Measurements from ENCODE around the gene METRNL.

Gene METRNL

DNA sequence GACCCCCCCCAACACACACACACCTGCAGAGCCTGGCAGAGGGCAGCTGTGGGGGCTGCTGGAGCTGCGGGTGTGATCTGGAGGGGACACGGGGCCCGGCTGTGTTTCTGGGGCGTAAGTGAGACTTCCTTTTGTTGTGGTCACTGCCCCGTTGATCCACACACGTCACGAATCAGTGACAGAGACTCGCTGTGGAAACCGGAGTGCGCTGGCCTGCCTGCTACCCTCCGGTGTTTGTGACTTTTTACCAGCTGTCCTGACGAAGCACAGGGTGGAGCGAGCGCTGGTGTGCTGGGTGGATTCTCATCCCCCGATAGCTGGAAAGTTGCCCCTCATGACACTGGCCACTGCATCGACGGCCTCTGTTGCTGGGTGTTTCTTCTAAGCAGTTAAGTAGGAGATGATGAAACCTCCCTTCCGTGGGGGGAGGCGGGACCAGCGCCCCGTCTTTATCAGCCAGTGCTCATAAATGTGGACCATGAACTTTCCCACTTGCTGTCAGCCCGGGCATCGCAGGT, 2.3 kb downstream of the METRNL start:
- no peak for DNase-seq

GRCh38 chr17:83082424-83082823, 3.0 kb downstream of the METRNL start:
- no peak for DNase-seq

- no peak for DNase-seq
Measured at GRCh38 chr17:83082909-83083367, 3.5 kb downstream of the METRNL start.

GRCh38 chr17:83083368-83084201, 4.2 kb downstream of the METRNL start:
- DNase-seq: peak; percentile 92

GRCh38 chr17:83084214-83084613, 4.8 kb downstream of the METRNL start:
- no peak for DNase-seq

- no peak for DNase-seq
Measured at GRCh38 chr17:83084621-83085056, 5.2 kb downstream of the METRNL start.

DNA sequence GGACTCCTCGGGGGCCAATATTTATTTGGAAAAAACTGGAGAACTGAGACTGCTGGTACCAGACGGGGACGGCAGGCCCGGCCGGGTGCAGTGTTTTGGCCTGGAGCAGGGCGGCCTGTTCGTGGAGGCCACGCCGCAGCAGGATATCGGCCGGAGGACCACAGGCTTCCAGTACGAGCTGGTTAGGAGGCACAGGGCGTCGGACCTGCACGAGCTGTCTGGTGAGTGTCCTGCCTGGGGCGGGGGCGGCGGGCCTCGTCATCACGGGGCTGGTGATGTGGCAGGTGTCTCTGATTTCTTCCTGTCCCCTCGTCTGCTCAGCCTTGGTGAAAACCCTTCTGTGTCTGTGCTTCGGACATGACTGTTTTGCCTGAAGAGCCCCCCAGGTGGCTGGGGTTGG, 5.7 kb downstream of the METRNL start:
- no peak for DNase-seq

DNA sequence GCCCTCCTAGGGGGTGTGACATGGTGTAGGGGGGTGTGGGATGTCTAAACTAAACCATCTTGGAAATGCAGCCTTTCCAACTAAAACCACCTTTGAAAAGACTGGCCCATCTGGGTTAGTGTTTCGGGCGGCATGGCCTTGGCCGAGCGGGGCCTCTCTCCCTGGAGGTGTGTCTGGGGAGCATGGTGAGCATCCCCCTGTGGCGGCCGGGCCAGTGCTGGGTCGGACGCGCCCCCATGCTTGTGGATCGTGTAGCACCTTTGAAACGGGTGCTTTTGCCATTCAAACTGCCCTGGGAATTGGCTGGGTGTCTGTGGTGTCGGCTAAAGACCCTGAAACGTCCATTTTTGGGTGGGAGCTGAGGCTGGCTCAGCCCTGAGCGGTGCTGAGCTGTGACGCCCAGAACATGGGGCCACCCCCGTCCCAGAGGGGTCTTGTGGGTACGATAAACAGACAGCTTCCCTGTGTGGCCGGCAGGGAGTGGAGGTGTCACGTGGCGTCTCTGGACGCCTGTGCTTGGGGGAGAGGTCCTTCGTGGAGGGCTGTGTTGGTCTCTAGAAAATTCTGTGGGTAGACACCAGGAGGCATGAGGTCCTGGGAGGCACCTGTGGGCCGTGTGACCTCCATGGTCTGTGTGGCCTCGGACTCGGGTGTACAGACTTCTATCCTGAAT, 6.3 kb downstream of the METRNL start:
- DNase-seq: no peak

DNA sequence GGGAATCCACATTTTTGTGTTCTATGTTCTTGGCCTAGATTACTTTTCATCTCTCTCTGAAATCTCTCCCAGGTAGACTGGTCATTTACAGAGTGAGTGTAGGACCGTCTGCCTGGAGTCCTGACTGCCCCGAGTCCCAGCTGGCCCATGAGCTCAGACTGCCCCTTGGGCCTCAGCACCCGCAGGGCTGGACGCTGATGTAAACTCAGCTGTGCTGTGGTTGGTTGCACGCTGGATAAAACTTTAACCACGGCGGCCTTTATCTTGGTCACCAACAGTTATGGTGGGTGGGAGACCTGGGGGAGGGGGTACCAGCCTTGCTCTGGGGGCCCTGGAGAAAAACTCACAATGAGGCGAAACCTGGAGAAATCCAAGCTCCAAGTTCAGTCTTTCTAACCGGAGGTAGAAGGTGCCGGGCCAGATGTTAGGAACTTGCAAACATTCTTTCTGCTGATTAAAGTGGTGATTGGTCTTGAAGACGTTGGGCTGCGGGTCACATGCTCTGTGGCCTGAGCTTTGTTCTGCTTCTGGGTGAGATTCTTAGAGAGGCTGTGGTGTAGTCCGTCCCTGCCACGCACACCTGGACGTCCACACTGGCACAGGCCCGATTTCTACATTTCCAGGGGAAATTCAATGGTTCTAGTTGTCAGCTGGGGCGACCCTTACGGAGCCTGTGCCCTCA, 6.9 kb downstream of the METRNL start:
- no peak for DNase-seq

DNA sequence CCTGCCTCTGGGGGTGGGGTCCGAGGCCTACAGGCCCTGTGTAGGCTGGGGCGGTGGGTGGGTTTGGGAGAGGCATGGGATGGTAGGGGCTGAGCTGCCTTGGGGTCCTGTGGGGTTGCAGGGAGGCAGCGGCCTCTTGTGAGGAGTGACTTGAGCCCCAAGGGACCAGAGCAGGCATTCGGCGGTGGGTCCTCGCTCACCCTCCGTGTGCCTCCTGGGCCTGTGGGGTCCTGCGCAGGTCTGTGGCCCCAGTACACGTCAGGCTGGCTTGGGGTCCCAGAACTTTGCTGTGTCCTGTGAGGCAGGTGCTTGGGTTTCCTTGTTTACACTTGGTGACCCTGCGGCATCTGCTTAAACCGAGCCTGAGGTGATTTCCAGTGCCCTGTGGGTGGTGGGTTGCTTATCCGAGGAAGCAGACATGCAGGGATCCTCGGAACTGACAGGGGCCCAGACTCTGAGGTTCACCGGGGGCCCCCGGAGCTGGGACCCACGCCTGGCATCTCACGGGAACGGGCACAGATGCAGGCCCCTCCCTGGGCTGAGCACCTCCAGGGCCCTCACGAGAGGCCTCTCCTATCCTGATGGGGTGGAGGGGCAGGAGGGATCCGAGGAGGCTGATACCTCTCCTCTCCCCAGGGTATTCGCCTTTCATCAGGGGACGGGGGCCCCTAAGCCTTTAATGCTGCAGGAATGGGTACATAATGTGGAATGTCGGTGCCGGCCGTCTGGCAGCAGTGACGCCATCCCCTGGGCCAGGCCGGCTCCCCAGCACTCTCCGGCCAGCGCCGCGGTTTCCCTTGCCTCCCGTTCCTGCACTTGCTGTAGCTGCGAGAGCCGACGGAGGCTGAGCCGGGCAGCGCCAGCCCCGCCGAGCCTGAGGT, 7.7 kb downstream of the METRNL start:
- DNase-seq: no peak

DNA sequence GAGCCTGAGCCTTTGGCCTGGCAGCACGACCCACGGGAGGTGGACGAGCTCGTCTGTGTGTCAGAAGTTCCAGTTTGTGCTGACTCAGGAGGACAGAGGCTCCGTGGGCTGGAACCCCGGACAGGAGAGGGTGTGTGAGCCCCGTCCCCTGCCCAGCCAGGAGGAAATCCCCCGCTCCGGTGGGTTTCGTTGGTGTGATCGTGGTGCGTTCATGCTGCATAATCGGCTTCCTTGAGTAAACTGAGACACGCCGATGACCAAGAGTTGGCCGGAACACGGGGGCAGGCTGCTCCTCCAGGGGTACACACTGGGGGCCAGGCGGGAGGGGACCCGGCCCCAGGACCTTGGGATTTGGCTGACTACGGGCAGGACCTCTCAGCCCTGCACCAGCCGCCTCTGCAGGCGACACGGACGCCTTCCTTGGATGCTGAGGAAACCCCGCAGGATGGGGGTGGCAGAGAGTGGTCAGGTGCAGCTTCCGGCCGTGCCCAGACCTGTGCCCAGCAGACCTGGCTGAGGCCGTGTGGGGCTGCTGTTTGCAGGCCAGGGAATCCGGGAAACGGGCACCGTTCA, 8.5 kb downstream of the METRNL start:
- no peak for DNase-seq

GRCh38 chr17:83088451-83088850, 9.0 kb downstream of the METRNL start:
- DNase-seq: no peak

- DNase-seq: no peak
Measured at GRCh38 chr17:83088909-83089308, 9.5 kb downstream of the METRNL start.

DNA sequence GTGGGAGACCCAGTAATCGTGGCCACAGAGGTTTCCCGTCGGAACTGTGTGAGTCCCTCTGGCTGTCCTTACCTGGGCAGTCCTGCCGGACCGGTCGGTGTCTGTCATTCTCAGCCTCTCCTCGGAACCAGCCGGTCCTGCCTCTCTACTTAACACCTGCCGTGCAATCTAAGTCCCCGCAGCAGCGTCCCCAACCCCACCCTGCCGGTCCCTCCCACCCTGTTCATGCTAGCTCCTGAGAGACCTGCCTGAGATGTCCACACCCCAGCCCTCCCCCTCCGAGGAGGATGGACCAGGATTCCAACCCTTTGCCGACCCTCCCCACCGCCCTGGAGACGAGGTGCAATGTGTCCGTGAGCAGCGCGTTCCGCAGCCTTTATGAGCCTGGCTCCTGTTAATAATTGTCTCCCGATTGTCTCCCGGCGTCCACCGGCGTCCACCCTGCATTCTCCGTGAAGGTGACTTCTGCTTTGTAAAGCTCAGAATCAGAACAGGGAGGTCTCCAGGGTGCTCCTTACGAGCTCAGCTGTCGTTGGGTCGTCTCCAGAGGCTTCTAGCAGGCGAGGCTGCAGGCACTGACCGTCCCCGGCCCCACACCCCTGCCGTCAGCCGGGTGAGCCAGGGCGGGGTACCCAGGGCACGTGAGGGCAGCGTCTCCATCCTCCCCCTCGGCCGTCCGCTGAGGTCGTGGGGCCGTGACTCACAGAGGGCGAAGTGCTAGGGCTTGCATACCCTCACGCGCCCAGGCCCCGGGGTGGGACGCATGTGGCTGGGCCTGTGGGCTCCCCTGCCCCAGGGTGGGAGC, 10.1 kb downstream of the METRNL start:
- DNase-seq: no peak

DNA sequence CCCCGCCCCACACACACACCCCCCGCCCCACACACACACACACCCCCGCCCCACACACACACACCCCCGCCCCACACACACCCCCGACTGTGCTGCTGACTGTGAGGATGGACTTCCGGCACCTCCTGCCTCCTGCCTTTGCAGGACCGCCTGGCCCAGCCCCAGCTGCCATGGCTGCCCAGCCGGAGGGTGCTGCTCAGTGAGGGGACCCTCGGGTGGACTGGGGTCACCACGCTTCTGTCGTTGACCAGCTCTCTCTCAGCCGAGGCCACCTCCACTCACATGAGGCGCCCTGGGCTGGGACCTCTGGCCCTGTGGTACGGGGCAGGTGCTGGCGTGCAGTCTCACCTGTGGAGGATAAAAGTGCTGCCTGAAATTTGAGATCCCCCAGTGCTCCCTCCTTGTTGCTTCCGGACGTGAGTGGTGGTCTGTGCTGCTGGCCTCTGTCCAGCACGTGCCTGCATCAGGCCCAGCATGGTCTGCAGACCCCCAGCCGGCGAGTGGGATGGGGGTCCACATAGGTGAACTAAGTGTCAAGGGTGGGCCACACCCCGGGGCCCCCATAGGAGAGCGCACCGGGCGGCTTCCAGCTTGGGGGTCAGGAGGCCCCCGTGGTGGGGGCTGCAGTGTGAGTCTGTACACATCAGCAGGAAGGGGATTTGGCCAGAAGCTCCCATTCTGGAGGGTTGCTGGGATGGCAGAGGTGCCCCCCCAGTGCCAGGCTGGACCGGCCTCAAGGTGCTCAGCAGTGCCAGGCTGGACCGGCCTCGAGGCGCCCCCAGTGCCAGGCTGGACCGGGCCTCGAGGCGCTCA, 11.2 kb downstream of the METRNL start:
- no peak for DNase-seq

- DNase-seq: no peak
Measured at GRCh38 chr17:83091257-83092141, 12.1 kb downstream of the METRNL start.

- DNase-seq: no peak
Measured at GRCh38 chr17:83092186-83092585, 12.8 kb downstream of the METRNL start.

DNA sequence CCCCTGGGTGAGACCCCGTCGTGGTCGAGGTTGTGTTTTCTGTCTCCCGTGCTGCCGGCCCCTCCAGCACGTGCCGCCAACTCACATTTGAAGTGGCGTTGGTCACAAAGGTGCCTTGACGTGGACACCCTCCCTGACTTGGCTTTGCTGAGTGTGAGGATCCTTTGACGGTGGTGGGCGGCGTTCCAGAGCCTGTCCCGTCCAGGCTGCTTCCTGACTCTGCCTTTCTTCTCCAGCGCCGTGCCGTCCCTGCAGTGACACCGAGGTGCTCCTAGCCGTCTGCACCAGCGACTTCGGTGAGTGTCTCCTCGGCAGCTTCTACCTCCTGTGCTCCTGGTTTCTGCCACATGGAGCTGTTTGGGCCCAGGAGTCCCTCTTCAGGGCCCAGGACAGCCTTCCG, 13.5 kb downstream of the METRNL start:
- DNase-seq: no peak

- no peak for DNase-seq
Measured at GRCh38 chr17:83093506-83093905, 14.1 kb downstream of the METRNL start.
